HG03175 (cell line): ENCODE results near the gene CLIC2.
"Not testable (repeated sequence)": the region's sequence is repeated elsewhere in the genome, so short reads cannot be mapped to it uniquely, and the experiment has no call there.

Experiments
- ATAC-seq: cut with Tn5 transposase; IDR thresholded peaks from one replicate; pipeline ENCODE4 v1.9.1; 2021; ENCODE audit warnings: mild to moderate bottlenecking, moderate library complexity; ENCODE audit not compliant: unreplicated experiment

CLIC2 gene

DNA sequence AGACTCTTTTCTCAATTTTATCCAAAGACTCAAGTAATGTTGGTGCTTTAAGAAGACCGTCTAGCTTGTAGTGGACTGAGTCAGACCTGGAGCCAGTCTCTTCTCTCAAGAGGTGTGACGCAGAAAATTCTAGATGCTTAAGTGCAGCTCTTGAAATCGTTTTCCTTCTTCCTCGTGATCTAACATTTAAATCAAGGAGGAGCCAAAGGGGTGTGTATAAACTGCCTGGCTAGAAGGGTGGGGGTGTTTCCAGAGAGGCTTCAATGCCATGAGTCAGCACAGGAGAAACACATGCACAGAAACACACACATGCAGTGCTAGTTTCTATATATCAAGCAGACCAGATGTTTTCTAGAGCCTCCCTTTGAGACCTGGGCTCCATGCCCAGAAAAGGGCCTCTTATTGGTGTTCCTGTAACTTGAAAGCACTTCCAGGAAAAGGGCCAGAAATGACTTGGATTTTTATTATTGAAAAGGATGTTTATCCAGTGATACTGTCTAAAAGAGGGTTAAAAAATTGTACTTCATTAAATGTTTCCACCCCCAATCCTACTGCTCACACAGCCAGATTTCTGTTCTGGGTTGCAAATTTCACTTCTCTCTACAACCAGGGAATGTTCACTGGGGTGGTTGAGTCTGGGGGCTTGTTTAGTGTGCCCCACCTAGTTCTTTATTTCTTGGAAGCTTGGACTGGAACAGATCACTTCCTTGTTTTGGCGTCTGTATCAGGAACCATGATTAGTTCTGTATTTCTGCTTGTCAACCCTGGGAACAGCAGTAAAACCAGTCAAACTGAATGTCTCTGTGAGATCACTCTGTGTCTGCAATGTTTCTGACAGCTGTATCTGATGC lies at the start of gene CLIC2:
CLIC2 (minus strand) TSS at position 129 of the 851 bp plus-strand sequence. CDS start 187 bp downstream, outside the sequence.
- no peak for ATAC-seq

DNA sequence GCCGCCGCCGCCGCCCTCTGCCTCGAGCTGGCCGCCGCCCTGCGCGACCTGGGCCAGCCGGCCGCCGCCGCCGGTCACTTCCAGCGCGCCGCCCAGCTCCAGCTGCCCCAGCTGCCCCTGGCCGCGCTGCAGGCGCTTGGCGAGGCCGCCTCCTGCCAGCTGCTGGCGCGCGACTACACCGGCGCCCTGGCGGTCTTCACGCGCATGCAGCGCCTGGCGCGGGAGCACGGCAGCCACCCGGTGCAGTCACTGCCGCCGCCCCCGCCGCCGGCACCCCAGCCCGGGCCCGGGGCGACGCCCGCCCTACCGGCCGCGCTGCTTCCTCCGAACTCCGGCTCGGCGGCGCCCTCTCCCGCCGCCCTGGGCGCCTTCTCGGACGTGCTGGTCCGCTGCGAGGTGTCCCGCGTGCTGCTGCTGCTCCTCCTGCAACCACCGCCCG lies 48.1 kb upstream of the CLIC2 start:
- peak; percentile 48 for ATAC-seq

DNA sequence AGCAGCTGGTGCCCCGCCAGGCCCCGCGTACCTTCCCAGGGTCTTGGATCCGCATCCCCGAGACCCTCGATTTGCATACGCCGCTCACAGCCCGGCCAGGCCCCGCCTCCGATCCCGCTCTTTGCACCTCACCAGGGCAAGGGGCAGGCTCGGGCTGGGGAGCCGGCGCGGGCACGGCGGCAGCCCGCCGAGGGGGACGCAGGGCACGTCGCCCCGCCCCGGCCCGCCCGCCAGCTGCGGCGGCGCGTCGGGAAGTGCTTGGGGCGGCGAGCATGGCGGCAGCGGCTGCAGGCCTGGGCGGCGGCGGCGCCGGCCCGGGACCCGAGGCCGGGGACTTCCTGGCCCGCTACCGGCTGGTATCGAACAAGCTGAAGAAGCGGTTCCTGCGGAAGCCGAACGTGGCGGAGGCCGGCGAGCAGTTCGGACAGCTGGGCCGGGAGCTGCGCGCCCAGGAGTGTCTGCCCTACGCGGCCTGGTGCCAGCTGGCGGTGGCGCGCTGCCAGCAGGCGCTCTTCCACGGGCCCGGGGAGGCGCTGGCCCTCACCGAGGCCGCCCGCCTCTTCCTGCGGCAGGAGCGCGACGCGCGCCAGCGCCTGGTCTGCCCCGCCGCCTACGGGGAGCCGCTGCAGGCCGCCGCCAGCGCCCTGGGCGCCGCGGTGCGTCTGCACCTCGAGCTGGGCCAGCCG lies 47.6 kb upstream of the CLIC2 start, which contains the start of gene F8A2:
F8A2 (plus strand) TSS at position 253 of the 686 bp plus-strand sequence; CDS start at position 273, 20 bp downstream.
- ATAC-seq: peak; percentile 86

DNA sequence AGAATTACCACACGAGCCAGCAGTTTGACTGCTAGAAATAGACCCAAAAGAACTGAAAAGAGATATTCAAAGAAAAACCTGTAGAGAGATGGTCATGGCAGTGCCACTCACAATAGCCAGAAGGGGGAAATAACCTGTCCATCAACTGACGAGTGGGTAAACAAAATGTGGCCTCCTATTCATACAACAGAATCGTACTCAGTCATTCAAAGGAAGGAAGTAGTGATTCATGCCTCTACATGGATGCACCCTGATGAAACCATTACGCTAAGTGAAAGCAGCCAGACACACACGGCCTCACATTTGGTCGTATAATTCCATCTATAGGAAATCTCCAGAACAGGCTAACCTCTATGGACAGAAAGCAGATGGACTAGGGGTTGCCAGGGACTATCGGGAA lies 45.4 kb upstream of the CLIC2 start:
- not testable (repeated sequence) for ATAC-seq

DNA sequence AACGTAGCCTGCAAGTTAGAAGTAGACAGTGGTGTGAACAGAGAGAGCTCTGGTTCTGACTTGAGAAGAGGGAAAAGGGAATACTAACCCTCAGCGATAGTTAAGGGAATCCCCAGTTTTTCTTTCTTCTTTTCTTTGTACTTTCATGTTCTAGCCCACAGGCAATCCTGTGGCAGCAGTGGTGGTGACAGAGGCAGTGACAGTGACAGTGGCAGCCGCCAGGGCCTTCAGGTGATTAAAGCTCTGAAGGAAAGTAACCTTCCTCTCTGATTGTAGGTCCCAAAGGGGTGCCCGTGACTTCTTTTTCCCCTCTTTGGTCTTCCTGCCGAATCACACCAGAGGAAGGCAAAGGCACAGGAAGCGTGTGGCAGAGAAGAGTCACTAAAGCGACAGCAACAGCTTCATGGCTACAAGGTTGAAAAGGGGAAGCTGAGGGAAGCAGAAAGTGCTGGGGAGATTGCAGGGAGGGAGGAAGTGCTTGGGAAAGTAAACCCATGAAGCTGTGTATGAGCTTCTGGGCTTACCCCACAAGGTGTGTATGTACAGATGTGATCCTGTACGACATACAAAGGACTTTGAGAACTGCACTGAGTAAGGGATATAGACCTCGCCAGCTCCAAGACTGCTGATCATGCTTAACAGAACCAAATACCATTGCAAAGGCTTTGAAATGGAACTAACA lies 39.5 kb upstream of the CLIC2 start:
- ATAC-seq: peak; percentile 78

DNA sequence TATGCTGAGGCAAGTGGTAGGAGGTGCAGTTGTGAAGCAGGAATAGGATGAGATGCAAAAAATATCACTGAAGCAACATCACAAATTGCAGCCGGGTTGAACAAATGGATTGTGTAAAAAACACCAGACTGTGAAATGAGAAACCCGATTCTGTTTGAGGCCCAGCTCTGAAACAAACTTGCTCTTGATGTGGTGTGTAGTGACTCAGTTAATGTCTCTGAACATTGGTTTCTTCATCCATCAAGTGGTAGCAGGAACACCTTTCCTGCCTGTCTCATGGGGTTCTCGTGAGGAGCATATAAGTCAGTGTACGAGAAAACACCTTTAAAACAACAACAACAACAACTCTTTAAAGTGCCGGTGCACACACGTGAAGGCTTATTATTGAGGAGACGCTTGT lies 29.3 kb upstream of the CLIC2 start:
- not testable (repeated sequence) for ATAC-seq

DNA sequence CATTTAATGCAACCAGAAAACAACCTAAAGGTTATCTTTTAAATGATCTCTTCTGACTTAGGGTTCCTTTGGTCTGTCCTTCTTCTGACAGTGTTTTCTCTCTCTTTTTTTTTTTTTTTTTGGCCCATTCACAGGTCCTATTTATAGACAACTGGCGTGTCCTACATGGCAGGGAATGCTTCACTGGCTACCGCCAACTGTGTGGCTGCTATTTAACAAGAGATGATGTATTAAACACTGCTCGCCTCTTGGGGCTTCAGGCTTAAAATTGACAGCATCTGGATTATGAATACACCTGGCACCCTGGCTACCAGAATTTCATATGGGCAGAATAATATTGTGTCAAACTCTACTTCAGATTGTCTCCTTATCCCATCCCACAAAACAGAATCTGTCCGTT lies 15.0 kb upstream of the CLIC2 start:
- ATAC-seq: not testable (repeated sequence)

DNA sequence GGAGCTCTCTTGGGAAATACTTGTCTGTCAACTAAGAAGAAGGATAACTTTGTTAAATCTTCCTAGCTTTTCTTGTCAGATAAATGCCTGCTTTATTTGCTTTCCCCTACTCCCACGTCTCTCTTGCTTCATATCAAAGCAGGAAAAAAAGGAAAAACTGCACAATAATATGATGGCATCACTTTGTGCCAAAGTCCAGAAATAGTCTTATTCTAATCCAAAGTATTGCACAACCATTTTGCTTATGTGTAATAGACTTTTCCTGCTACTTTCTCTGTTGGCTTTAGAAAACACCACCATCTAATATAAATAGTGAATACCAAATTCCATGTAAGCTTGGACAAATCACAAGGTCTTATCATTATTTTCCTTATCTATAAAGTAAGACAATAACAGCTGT lies 11.3 kb upstream of the CLIC2 start:
- ATAC-seq: not testable (repeated sequence)

DNA sequence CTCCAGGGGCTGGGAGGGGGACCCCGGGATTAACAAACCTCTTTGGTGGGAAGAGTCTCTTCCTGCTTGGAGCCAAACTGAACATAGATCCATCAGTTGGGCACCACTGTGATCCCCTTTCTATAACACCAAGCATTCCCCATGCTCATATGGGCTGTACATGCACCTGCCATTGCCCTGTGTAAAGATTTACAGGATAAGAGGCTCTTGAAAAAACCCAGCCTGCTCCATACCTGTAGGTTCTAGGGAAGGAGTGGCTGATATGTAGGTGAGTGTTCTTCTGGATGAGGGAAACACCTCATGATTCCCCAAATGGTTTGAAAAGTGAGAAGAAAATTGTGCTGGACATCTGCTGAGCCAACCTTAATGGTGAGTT lies 911 bp upstream of the CLIC2 start:
- ATAC-seq: not testable (repeated sequence)

DNA sequence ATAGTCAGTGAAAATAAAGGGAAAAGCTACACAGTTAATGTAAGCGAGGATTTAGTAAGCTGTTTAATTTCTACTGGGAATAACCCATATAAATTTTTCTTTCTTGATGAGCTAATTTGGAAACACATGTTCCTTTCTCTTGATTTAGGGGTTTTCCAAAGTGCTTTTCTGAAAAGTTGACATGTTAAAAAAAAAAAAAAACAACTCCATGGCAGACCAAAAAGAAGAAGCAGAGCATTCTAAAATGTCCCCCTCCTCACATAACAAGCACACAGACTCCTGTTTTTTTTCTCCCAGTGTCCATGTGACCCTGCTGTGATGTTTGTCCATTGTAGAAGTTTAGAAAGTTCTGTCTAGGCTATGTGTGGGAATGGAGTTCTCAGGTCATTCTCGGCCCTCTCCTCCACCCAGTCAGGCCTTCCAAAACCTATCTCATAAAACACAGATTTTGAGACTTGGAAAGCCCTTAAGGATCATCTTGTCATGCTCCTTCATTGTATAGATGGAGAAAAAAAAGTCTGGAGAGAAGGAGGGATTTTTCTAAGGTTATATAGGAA lies 792 bp downstream of the CLIC2 start:
- ATAC-seq: no peak

DNA sequence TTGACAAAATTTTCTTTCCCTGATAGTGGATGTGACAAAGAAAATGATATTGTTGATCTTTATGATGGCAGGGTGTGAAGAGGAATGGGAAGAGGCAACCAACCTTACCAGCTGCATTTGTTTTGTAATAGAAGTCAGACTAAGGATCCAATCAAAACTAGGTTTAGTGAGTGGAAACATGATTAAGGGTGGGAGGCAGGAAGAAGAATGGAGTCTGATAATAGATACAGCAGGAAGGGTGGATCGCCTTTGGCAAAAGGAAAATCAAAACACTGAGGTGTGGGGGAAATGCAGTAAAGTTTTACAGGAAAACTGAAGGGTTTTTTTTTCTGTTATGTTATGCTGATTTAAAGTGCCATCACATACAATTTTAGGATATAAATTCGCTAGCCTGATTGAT lies 3.4 kb downstream of the CLIC2 start:
- ATAC-seq: no peak

DNA sequence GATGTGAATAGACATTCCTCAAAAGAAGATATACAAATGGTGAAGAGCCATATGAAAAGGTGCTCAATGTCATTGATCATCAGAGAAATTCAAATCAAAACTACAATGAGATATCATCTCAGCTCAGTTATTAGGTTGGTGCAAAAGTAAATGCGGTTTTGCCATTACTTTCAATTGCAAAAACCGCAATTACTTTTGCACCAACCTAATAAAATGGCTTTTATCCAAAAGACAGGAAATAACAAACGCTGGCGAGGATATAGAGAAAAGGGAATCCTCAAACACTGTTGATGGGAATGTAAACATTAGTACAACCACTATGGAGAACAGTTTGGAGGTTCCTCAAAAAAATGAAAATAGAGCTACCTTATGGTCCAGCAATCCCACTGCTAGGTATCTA lies 5.1 kb downstream of the CLIC2 start:
- no peak for ATAC-seq

DNA sequence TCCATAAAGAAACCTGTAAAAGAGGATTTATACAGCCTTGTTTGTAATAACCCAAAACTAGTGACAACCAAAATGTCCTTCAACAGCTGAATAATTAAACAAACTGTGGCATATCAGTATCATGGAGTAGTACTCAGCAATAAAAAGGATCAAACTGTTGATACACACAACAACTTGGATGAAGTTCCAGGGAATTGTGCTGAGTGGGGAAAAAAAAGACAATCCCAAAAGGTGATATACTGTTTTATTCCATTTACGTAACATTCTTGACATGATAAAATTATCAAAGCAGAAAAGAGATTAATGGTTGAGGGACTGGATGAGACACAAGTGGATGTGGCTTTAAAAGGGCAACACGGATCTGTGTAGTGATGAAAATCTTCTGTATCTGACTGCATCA lies 7.8 kb downstream of the CLIC2 start:
- ATAC-seq: no peak

DNA sequence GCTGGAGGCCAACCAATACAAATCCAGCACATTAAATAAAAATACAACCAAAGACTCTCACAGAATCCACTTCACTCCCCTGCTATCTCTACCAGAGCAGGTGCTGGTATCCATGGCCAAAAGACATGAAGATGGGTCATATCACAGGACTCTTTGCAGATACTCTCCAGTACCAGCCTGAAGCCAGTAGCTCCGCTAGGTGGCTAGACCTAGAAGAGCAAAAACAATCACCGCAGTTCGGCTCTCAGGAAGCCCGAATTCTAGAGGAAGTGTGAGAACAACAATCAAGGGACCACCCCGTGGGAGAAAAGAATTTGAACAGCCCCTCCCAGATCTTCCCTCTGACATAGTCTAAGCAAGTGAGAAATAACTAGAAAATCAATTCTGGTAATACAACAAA lies 20.2 kb downstream of the CLIC2 start:
- ATAC-seq: no peak

DNA sequence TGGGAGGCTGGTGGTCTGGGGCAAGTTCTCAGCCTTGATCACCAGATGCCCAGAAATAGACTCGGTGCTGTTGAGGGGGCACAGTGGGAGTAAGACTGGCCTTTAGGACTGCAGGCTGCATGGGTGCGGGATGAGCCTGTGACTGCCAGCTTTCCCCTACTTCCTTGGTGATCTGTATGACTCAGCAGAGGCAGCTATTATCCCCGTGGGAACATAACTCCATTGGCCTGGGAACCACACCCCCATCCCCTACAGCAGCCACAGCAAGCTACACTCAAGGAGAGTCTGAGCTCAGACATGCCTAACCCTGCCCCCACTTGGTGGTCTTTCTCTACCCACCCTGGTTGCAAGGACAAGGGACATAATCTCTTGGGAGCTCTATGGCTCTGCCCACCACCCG lies 20.6 kb downstream of the CLIC2 start:
- ATAC-seq: no peak

DNA sequence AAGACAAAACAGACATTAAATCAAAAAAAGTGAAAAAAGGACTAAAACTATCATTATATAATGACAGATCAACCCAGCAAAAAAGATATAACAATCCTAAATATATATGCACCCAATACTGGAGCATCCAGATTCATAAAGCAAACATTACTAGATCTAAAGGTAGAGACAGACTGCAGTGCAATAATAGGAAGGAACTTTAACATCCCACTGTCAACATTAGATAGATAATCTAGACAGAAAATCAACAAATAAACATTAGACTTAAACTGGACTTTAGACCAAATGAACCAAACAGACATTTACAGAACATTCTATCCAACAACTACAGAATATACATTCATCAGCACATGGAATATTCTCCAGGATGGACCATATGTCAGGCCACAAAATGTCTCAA lies 40.6 kb downstream of the CLIC2 start:
- ATAC-seq: no peak

DNA sequence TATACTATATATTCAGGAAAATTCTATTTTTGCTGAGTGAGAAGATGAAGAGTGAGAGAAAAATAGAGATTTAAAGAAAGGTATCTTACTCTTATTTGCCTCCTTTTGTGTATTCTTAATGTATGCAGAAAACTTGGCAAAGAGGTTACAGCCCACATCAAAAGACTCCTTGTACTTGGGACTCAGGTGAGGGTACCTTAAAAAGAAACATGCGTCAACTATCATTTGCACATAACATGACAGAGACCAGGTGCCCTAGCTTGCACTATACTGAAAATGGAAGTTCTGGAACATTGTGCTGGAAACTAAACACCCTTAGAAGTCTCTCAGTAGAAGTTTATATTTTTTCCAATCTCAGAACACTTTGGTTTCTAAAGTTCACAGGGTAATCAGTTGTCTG lies 54.5 kb downstream of the CLIC2 start:
- no peak for ATAC-seq

DNA sequence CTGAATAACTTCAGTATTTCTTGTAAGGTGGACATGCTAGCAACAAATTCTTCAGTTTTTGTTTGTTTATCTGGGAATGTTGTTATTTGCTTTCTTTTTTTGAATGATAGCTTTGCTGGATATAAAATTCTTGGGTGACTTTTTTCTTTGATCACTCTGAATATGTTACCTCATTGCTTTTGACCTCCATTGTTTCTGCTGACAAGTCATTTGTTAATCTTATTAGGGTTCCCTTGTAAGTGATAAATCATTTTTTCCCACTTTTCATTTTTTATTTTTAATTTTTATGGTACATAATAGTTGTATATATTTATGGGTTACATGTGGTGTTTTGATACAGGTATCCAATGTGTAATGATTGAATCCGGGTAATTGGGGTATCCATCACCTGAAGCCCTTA lies 63.4 kb downstream of the CLIC2 start:
- ATAC-seq: no peak

DNA sequence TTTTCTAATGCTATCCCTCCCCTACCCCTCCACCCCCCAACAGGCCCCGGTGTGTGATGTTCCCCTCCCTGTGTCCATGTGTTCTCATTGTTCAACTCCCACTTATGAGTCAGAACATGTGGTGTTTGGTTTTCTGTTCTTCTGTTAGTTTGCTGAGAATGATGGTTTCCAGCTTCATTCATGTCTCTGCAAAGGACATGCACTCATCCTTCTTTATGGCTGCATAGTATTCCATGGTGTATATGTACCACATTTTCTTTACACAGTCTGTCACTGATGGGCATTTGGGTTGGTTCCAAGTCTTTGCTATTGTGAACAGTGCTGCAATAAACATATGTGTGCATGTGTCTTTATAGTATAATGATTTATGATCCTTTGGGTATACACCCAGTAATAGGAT lies 66.4 kb downstream of the CLIC2 start:
- ATAC-seq: not testable (repeated sequence)

DNA sequence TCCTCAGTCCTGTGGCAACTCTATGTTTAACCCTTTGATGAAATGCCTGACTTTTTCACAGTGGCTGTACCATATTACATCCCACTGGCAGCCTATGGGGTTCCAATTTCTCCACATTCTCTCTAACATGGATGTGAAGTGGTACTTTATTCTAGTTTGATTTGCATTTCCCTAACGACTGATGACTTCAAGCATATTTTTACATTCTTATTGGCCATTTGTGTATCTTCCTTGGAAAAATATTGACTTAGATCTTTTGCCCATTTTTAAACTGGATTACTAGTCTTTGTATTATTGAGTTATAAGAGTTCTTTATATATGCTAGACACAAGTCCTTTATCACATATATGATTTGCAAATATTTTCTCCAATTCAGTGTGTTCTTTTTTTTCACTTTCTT lies 68.0 kb downstream of the CLIC2 start:
- ATAC-seq: no peak
